H1 (cell line): ENCODE measurements around the gene NEB. TPM values are rescaled to one million over a fixed set of nuclear protein-coding genes. Genes with fewer than 3 reads are reported as not detected.

Experiments used
- EP300 ChIP-seq, 2 experiments: IDR thresholded peaks; 1 replicate in 1 of 2; 2 replicates in 1 of 2; pipeline ENCODE4 v1.6.1; 2011 to 2012; ENCODE audit warnings: low read depth in 2 of 2, low read length in 2 of 2, mild to moderate bottlenecking in 2 of 2, borderline replicate concordance in 1 of 2, inconsistent platforms in 1 of 2, moderate library complexity in 1 of 2
- TAF7 ChIP-seq: optimal IDR thresholded peaks from 2 replicates; pipeline ENCODE3; 2011; ENCODE audit warnings: low read depth, mild to moderate bottlenecking, inconsistent platforms, low read length, moderate library complexity, borderline replicate concordance
- polyA plus RNA-seq, 7 experiments: library from polyadenylated mRNA; depleted of rRNA in 3 of 7; stranded (reverse) in 5 of 7; unstranded in 2 of 7; fragments of >200 nt in 5 of 7; fragments of 200-250 nt in 2 of 7; gene quantifications; 1 replicate in 5 of 7; 2 replicates in 1 of 7; 4 replicates in 1 of 7; pipeline versions ENCODE4 v1.2.1 to v1.2.3, GENCODE V29; 2011 to 2013; ENCODE audit warnings: missing spikeins in 2 of 7, mixed read lengths in 2 of 7
- total RNA-seq: library from RNA; stranded (reverse); fragmentation: NEBNext Ultra II Directional; extraction: Animal tissue kit (Norgen Biotek cat#: 25700); gene quantifications from 2 replicates; pipeline ENCODE4 v1.2.1, GENCODE V29; 2021

NEB gene
- total and polyA plus RNA-seq, 2 of the 8 experiments (the other 6 are each of a cell fraction or from before 2014, with no cell fraction given) = 1.4 to 2.5 TPM

- no peak for TF ChIP-seq EP300 (IDR thresholded peaks at IDR 0.05; ENCODE audit: borderline replicate concordance in 1 of 2, low read depth in 2 of 2, low read length in 2 of 2)
- TF ChIP-seq TAF7 = no peak
Observed at GRCh38 chr2:151733771-151734672, at the start of gene NEB (continued).
